SK-N-SH (cell line): Measurements from ENCODE around the gene THEM4. TPM values are rescaled to one million over a fixed set of nuclear protein-coding genes. Genes with fewer than 3 reads are reported as not detected.

Experiments
- CTCF ChIA-PET: fragments of 300-600, 350-600 bp; formaldehyde crosslinking; extraction: SDS; loops from one replicate; lab custom pipeline; 2021; lab: Yijun Ruan, JAX
- POLR2A ChIA-PET: fragments of 350-600 bp; sonication (Branson Sonifier 250); formaldehyde crosslinking; extraction: SDS; loops from one replicate; lab custom pipeline; 2020; ENCODE audit warnings: antibody characterized with exemption, inconsistent platforms; lab: Yijun Ruan, JAX
- DNase-seq: peaks from one replicate; pipeline ENCODE4 v3.0.0; 2012
- H2AFZ ChIP-seq: fragments of 200-600 bp; sonication (generic); 2 replicates; pipeline ENCODE4 v1.8.1; 2016; ENCODE audit warnings: antibody characterized with exemption, mild to moderate bottlenecking, low read depth
- H3F3A ChIP-seq: fragments of 200-600 bp; sonication (generic); replicated peaks from 2 replicates; pipeline ENCODE3; 2016; ENCODE audit warnings: antibody characterized with exemption, mild to moderate bottlenecking; ENCODE audit not compliant: insufficient read depth
- H3K27ac ChIP-seq, 2 experiments: fragments of 200-500 bp in 1 of 2; fragments of 200-600 bp in 1 of 2; sonication (Bioruptor generic) in 1 of 2; sonication (generic), shearing (Covaris generic) in 1 of 2; 2 replicates each; pipeline versions ENCODE4 v1.5.1 to v1.6.1; 2014 to 2016; ENCODE audit warnings: low read depth in 2 of 2, inconsistent platforms in 1 of 2, low read length in 1 of 2, mild to moderate bottlenecking in 1 of 2, mixed read lengths in 1 of 2
- H3K27me3 ChIP-seq: fragments of 200-600 bp; sonication (generic), shearing (Covaris generic); 2 replicates; pipeline ENCODE4 v1.6.1; 2016; ENCODE audit warnings: mixed run types; ENCODE audit not compliant: insufficient read depth
- H3K36me3 ChIP-seq, 2 experiments: fragments of 200-500 bp in 1 of 2; fragments of 200-600 bp in 1 of 2; sonication (Bioruptor generic) in 1 of 2; sonication (generic) in 1 of 2; replicated peaks in 1 of 2; 2 replicates each; pipeline versions ENCODE3 to v1.5.1; 2014 to 2016; ENCODE audit warnings: low read length in 1 of 2, mild to moderate bottlenecking in 1 of 2; ENCODE audit not compliant: insufficient read depth in 2 of 2, control insufficient read depth in 1 of 2
- H3K4me1 ChIP-seq, 2 experiments: fragments of 200-500 bp in 1 of 2; fragments of 200-600 bp in 1 of 2; sonication (Bioruptor generic) in 1 of 2; sonication (generic), shearing (Covaris generic) in 1 of 2; 2 replicates each; pipeline versions ENCODE4 v1.5.1 to v1.6.1; 2014 to 2016; ENCODE audit warnings: low read depth in 1 of 2, low read length in 1 of 2, mixed run types in 1 of 2; ENCODE audit not compliant: insufficient read depth in 2 of 2, control insufficient read depth in 1 of 2
- H3K4me2 ChIP-seq: fragments of 200-600 bp; sonication (generic), shearing (Covaris generic); 2 replicates; pipeline ENCODE4 v1.6.1; 2017; ENCODE audit warnings: mixed run types
- H3K4me3 ChIP-seq, 2 experiments: fragments of 200-500 bp in 1 of 2; fragments of 200-600 bp in 1 of 2; sonication (Bioruptor generic) in 1 of 2; sonication (generic), shearing (Covaris generic) in 1 of 2; 2 replicates each; pipeline versions ENCODE4 v1.5.1 to v1.8.1; 2014 to 2016; ENCODE audit warnings: low read depth in 2 of 2, inconsistent platforms in 1 of 2, low read length in 1 of 2, mild to moderate bottlenecking in 1 of 2, mixed read lengths in 1 of 2, moderate library complexity in 1 of 2
- H3K79me2 ChIP-seq: fragments of 200-600 bp; sonication (generic); 2 replicates; pipeline ENCODE4 v1.8.1; 2017; ENCODE audit warnings: mild to moderate bottlenecking; ENCODE audit not compliant: insufficient read depth
- H3K9ac ChIP-seq: fragments of 200-600 bp; sonication (generic); 2 replicates; pipeline ENCODE4 v1.6.1; 2017; ENCODE audit warnings: mixed run types
- H3K9me2 ChIP-seq: fragments of 200-600 bp; sonication (generic); 2 replicates; pipeline ENCODE4 v1.6.1; 2017; ENCODE audit warnings: mixed run types
- H3K9me3 ChIP-seq: fragments of 200-600 bp; sonication (generic); 2 replicates; pipeline ENCODE4 v1.6.1; 2017; ENCODE audit warnings: mixed run types, mild to moderate bottlenecking, moderate library complexity
- H4K20me1 ChIP-seq: fragments of 200-600 bp; sonication (generic); 2 replicates; pipeline ENCODE4 v1.6.1; 2017; ENCODE audit warnings: mild to moderate bottlenecking, mixed run types; ENCODE audit not compliant: insufficient read depth
- CHD2 ChIP-seq: fragments of 150-350 bp; IDR thresholded peaks from 2 replicates; pipeline ENCODE4 v1.6.1; 2018; ENCODE audit warnings: low read length; ENCODE audit not compliant: partially characterized antibody
- EP300 ChIP-seq, 2 experiments: IDR thresholded peaks; 2 replicates each; pipeline versions ENCODE4 v1.4.0 to v1.6.1; 2012; ENCODE audit warnings: borderline replicate concordance in 1 of 2, low read depth in 1 of 2, low read length in 1 of 2
- JUND ChIP-seq: IDR thresholded peaks from 2 replicates; pipeline ENCODE4 v1.4.0; 2012
- MXI1 ChIP-seq: IDR thresholded peaks from 2 replicates; pipeline ENCODE4 v1.6.1; 2012; ENCODE audit warnings: mild to moderate bottlenecking, low read depth, low read length, improper control_type of control experiment
- NFIC ChIP-seq: IDR thresholded peaks from 2 replicates; pipeline ENCODE4 v1.4.0; 2012; ENCODE audit warnings: borderline replicate concordance
- PBX3 ChIP-seq: IDR thresholded peaks from 2 replicates; pipeline ENCODE4; 2012
- RAD21 ChIP-seq: IDR thresholded peaks from 2 replicates; pipeline ENCODE4 v1.6.1; 2012; ENCODE audit warnings: mild to moderate bottlenecking, low read length
- REST ChIP-seq: IDR thresholded peaks from 2 replicates; pipeline ENCODE4 v1.6.1; 2012; ENCODE audit warnings: mild to moderate bottlenecking, low read depth, low read length, moderate library complexity
- SMC3 ChIP-seq: IDR thresholded peaks from 2 replicates; pipeline ENCODE4 v1.6.1; 2012; ENCODE audit warnings: low read depth, low read length, improper control_type of control experiment
- YY1 ChIP-seq: IDR thresholded peaks from 2 replicates; pipeline ENCODE4 v1.4.0; 2012; ENCODE audit warnings: low read depth, mild to moderate bottlenecking
- WGBS: methylation state at CpG from one replicate; pipeline ENCODE4 v1.1.6; 2017; ENCODE audit warnings: low lambda C conversion rate; 5-methylcytosine and 5-hydroxymethylcytosine counted together
- polyA plus RNA-seq, 3 experiments: library from polyadenylated mRNA; depleted of rRNA; stranded (reverse); fragments of >200 nt; gene quantifications; 2 replicates each; pipeline ENCODE4 v1.2.3, GENCODE V29; 2012
- TF ChIP-seq, protein P1 (sequence below): IDR thresholded peaks from 2 replicates; pipeline ENCODE4 v1.4.0; 2012; ENCODE audit warnings: low read depth, borderline replicate concordance
- TF ChIP-seq, protein P2 (sequence below): IDR thresholded peaks from 2 replicates; pipeline ENCODE4 v1.4.0; 2012; ENCODE audit warnings: low read depth, borderline replicate concordance

THEM4 gene
- polyA plus RNA-seq, 1 of the 3 experiments (the other 2 are of a cell fraction): 10.1 TPM

DNA sequence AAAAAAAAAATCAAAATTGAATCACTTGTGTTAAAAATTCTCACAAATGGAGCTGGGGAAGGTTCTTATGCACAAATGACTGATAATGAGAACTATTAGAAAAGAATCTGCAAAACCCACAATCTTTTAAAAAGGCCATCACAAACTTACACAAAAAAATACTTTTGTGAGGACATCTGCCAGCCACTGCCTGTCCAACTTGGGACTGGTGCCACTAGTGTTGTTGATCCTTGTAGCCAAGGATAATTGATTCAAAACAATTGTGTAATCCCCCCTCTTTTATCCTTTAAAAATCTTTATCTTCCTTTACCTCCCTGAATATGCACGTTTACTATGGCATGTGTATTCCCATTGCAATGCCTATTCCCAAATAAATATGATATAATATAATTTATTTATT lies 39.2 kb upstream of the THEM4 start:
- CTCF ChIA-PET: interaction anchor here (1.4 to 2.0 kb wide), 2 partner anchors 15 to 53 kb away, joined by 4 to 9 read pairs; no protein-coding TSS in a partner anchor
- 69% methylated on average over 1 of the region's 1 CpG for WGBS
- POLR2A ChIA-PET: no interaction called here
- Histone ChIP-seq H3K4me1 (peaks cover 0 to 6% of the 10 kb centered on the region in 2 experiments; a peak in 2 of 4 replicates), H3K9me3 (no peaks in the 10 kb centered on the region), H3K36me3 (no peaks in the 10 kb centered on the region), H3F3A (no peaks in the 10 kb centered on the region), H3K9me2 (no peaks in the 10 kb centered on the region), H3K4me3 (no peak overlapping the region), H3K79me2 (no peaks in the 10 kb centered on the region), H3K4me2 (no peak overlapping the region), H3K27ac (no peak overlapping the region), H3K27me3 (peaks cover 24% of the 10 kb centered on the region; the same call in 1 of the 2 replicates), H2AFZ (no peak overlapping the region), H3K9ac (no peak overlapping the region), H4K20me1 (no peaks in the 10 kb centered on the region)
- TF ChIP-seq, protein P1, sequence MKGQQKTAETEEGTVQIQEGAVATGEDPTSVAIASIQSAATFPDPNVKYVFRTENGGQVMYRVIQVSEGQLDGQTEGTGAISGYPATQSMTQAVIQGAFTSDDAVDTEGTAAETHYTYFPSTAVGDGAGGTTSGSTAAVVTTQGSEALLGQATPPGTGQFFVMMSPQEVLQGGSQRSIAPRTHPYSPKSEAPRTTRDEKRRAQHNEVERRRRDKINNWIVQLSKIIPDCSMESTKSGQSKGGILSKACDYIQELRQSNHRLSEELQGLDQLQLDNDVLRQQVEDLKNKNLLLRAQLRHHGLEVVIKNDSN: no peak
- TF ChIP-seq NFIC: no peak
- TF ChIP-seq CHD2: no peak
- TF ChIP-seq SMC3: no peak
- no peak for TF ChIP-seq MXI1
- no peak for TF ChIP-seq JUND
- TF ChIP-seq YY1: no peak
- no peak for TF ChIP-seq EP300 (IDR thresholded peaks at IDR 0.05; ENCODE audit: borderline replicate concordance in 1 of 2, low read depth in 1 of 2, low read length in 1 of 2)
- no peak for TF ChIP-seq PBX3
- TF ChIP-seq, protein P2, sequence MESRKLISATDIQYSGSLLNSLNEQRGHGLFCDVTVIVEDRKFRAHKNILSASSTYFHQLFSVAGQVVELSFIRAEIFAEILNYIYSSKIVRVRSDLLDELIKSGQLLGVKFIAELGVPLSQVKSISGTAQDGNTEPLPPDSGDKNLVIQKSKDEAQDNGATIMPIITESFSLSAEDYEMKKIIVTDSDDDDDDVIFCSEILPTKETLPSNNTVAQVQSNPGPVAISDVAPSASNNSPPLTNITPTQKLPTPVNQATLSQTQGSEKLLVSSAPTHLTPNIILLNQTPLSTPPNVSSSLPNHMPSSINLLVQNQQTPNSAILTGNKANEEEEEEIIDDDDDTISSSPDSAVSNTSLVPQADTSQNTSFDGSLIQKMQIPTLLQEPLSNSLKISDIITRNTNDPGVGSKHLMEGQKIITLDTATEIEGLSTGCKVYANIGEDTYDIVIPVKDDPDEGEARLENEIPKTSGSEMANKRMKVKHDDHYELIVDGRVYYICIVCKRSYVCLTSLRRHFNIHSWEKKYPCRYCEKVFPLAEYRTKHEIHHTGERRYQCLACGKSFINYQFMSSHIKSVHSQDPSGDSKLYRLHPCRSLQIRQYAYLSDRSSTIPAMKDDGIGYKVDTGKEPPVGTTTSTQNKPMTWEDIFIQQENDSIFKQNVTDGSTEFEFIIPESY: no peak
- TF ChIP-seq RAD21: no peak
- no peak for TF ChIP-seq REST
- DNase-seq: no peak
